Mesothelial cell of epicardium (in vitro differentiated cells): ENCODE measurements around the gene DIP2C. TPM values are rescaled to one million over a fixed set of nuclear protein-coding genes. Genes with fewer than 3 reads are reported as not detected.

Experiments
- DNase-seq, 2 experiments: peaks; one replicate each; pipeline ENCODE4 v3.0.0; 2021; ENCODE audit warnings: low spot score in 2 of 2; ENCODE audit not compliant: unreplicated experiment in 2 of 2
- H3K27ac Mint-ChIP-seq: 2 replicates; pipeline ENCODE4 v1.8.0; 2021; ENCODE audit warnings: mixed read lengths
- H3K27me3 Mint-ChIP-seq: 2 replicates; pipeline ENCODE4 v1.8.0; 2021; ENCODE audit warnings: low read depth, mixed read lengths
- H3K36me3 Mint-ChIP-seq: 2 replicates; pipeline ENCODE4 v1.8.0; 2021; ENCODE audit warnings: mixed read lengths
- H3K4me1 Mint-ChIP-seq: 2 replicates; pipeline ENCODE4 v1.8.0; 2021; ENCODE audit warnings: mixed read lengths
- H3K4me3 Mint-ChIP-seq: 2 replicates; pipeline ENCODE4 v1.8.0; 2021; ENCODE audit warnings: mild to moderate bottlenecking, moderate library complexity, mixed read lengths
- H3K9me3 Mint-ChIP-seq: 2 replicates; pipeline ENCODE4 v1.8.0; 2021; ENCODE audit warnings: mixed read lengths
- total RNA-seq: library from RNA; stranded (reverse); gene quantifications from 3 replicates; pipeline ENCODE4 v1.2.1, GENCODE V29; 2021
- TF ChIP-seq, protein P1 (sequence below): fragments of 200-600 bp; sonication (generic); IDR thresholded peaks from one replicate; pipeline ENCODE4 v1.5.0; 2021; ENCODE audit warnings: antibody characterized with exemption; ENCODE audit not compliant: unreplicated experiment

Gene DIP2C
- total RNA-seq, 1 donor from 2014 or later, result 30.3 TPM

DNA sequence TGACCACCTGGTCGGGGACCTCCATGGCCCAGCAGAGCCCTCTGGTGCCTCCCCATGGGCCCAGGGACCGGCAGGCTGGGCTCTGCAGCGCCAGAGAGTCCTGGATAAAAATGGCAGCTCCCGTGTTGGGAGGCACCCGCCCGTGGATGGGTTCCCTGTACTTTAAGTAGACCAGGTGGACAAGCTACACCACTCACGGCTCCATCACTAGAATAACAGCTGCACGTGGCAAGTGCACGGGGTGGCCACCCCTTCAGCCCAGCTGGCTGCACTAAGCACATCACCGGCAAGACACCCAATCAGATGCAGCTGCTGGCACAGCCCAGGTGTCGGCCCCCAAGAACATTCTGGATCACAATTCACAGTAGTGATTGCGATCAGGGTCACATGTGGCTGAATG lies 69.8 kb downstream of the DIP2C start:
- Mint-ChIP-seq H3K36me3 (no peaks in the 10 kb centered on the region), H3K4me3 (no peak overlapping the region)
- TF ChIP-seq, protein P1, sequence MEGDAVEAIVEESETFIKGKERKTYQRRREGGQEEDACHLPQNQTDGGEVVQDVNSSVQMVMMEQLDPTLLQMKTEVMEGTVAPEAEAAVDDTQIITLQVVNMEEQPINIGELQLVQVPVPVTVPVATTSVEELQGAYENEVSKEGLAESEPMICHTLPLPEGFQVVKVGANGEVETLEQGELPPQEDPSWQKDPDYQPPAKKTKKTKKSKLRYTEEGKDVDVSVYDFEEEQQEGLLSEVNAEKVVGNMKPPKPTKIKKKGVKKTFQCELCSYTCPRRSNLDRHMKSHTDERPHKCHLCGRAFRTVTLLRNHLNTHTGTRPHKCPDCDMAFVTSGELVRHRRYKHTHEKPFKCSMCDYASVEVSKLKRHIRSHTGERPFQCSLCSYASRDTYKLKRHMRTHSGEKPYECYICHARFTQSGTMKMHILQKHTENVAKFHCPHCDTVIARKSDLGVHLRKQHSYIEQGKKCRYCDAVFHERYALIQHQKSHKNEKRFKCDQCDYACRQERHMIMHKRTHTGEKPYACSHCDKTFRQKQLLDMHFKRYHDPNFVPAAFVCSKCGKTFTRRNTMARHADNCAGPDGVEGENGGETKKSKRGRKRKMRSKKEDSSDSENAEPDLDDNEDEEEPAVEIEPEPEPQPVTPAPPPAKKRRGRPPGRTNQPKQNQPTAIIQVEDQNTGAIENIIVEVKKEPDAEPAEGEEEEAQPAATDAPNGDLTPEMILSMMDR, result no peak

DNA sequence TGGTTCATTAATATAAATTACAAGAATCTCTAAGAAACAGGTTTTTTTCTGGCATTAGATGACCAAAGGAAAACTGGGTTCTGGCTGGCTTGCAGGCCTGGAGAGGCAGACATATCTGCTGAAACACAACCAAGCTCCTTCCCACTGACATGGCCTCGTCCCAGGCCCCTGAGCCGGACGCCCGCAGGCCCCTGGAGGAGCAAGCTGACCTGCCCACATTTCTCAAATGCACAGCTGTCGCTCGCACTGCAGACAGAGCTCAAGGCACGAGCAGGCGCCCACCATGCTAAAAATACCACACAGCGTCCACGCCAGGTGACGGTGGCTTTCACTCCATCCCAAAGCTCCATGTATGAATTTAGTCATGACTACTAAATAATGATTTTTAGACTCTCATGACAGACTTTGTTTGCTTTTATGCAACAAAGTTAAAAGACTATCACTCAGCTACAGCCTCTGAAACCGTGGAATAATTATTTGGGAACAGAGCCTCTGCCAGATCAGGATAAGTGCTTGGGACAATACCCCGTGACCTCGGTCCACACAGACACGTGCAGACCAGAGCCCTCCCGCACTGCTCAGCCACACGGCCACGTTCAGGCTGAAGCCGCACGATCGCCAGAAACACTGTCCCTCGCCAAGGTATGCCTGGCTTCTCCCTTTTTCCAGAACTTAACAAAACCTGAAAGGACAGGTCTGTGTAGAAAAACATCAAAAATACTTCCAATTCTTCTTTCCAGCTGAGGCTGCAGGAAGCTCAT lies 71.1 kb downstream of the DIP2C start:
- Mint-ChIP-seq H3K4me3 (no peak overlapping the region), H3K9me3 (no peaks in the 10 kb centered on the region), H3K27me3 (no peaks in the 10 kb centered on the region), H3K36me3 (no peaks in the 10 kb centered on the region), H3K4me1 (peaks cover 77% of the 10 kb centered on the region), H3K27ac (peak overlapping the region; percentile 63)
- DNase-seq, result no peak
- TF ChIP-seq, protein P1, result no peak

More for the DNA sequence above, 69.8 kb downstream of the DIP2C start:
- Mint-ChIP-seq H3K9me3 (no peaks in the 10 kb centered on the region), H3K27me3 (no peaks in the 10 kb centered on the region), H3K4me1 (peaks cover 76% of the 10 kb centered on the region), H3K27ac (no peak overlapping the region)
- DNase-seq, result no peak

DNA sequence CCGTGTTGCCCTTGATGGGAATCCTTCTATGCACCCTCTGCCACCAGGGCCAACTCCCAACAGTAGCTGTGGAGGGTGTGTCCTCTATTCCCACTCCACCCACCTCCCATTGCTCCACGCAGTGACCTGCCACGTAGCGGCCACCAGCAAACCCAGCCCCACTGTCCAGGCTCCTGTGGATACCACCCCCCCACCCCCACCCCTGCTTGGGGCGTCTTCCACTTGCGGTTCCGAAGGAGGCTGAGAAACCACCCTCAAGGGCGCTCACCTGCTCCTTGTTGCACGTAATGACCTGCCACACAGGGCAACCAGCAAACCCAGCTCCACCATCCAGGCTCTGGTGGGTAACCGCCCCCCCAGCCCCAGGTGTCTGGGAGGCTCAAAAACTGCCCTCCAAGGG lies 72.0 kb downstream of the DIP2C start:
- Mint-ChIP-seq H3K27me3 (no peaks in the 10 kb centered on the region), H3K9me3 (no peaks in the 10 kb centered on the region), H3K27ac (peak overlapping the region; percentile 44), H3K4me1 (peaks cover 80% of the 10 kb centered on the region), H3K4me3 (no peak overlapping the region), H3K36me3 (no peaks in the 10 kb centered on the region)
- no peak for DNase-seq
- TF ChIP-seq, protein P1, result no peak

DNA sequence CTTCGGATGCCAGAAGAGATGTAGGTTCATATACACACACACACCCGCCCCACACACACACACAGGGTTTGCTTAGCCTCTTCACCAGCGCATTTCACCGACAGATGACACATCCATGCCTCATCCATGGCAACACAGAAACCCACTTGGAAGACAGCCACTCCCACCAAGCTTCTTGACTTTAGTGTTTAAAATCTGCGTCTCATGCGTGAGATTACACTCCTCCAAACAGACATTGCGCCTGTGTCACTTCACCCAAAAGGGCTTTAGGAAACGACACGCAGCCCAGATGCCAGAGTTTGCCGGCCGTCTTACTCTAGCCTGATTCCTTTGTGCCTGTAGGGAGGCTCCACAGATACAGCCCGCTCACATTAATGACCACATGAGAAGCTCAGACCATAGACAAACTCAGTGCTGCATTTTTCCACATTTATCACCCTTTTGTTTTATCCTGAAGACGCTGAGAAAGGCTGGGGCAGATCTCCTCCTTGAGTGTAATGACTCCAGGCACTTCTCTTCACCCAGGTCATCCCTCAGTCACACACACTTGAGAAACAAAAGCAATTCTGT lies 73.8 kb downstream of the DIP2C start:
- Mint-ChIP-seq H3K27ac (peak overlapping the region; percentile 88), H3K9me3 (no peaks in the 10 kb centered on the region), H3K36me3 (no peaks in the 10 kb centered on the region), H3K4me1 (peaks cover 89% of the 10 kb centered on the region), H3K27me3 (no peaks in the 10 kb centered on the region), H3K4me3 (no peak overlapping the region)
- no peak for DNase-seq
- TF ChIP-seq, protein P1, result no peak

DNA sequence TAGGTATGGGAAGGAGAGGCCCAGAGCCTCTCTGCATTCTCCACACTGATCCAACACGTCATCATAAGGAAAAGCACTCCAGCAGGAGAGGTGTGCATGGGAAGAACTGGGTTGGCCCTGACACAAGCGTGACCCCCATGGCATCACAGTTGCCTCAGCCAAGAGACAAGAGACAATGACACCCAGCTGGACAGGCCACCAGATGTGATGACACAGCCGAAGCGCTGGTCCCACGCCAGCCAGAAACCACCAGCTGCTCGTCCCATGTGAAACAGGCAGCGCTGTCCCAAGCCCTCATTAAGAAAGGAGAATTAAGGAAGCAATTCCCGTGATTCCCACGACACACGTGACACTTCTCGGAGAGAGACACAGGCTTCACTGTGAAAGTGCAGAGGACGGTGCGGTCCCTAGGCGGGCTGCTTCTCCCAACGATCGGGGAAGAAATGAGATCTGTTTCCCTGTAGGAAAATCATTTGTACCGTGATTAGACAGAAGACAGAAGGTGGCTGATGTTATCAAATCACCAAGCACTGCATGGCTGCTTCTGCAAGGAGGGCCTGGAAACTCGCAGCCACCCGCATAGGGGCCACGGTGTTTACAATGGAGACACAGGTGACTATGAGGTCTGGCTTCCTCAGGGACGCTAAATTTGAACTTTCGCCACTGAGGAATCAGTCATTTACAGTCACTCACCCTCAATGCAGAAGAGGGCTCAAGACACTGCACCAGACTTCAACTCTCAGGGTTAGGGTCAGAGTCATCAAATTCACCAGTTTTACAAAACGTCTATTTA lies 74.5 kb downstream of the DIP2C start:
- Mint-ChIP-seq H3K4me3 (no peak overlapping the region), H3K36me3 (no peaks in the 10 kb centered on the region), H3K9me3 (no peaks in the 10 kb centered on the region), H3K27me3 (no peaks in the 10 kb centered on the region), H3K4me1 (peaks cover 91% of the 10 kb centered on the region), H3K27ac (peak overlapping the region; percentile 88)
- no peak for DNase-seq
- TF ChIP-seq, protein P1, result no peak
